Measurements from ENCODE around the gene APOD.
"Not testable (repeated sequence)": the region's sequence is repeated elsewhere in the genome, so short reads cannot be mapped to it uniquely, and the experiment has no call there.

DNA sequence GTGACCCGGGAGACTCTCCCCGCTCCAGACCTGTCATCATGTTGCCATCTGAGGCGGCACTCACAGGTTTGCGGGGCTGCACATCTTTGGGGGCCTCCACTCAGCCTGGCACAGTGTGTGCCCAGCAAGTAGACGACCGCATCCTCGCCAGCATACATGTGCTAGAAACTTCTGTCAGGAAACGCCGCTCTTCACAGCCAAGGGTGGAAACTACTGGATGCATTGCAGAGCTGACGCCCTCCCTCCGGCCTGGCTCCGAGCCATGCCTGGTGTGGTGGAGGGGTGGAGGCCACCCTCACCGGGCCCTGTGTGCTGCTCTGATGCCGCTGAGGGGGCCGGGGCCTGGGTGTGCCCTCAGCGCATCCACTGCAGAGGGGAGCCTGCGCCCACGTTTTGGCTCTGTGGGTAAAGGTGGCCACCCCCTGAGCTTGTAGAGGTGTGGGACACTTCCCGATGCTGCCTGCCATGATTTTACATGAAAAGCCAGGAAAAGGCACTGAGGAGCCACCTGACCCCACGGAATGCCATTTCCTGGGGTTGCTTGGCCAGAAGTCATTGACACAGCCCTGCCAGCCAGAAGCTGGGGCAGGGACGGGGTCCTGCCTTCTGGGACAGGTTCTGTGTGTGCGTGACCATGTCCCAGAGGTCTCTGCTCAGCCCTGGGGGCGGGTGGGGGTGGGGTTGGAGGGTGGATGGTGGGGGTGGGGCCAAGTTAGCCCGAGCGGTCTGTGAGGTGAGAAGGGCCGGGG, 39.7 kb upstream of the APOD start:
- TF ChIP-seq POLR2A (IDR thresholded peaks at IDR 0.05): not testable (repeated sequence)
- TF ChIP-seq, protein P1, sequence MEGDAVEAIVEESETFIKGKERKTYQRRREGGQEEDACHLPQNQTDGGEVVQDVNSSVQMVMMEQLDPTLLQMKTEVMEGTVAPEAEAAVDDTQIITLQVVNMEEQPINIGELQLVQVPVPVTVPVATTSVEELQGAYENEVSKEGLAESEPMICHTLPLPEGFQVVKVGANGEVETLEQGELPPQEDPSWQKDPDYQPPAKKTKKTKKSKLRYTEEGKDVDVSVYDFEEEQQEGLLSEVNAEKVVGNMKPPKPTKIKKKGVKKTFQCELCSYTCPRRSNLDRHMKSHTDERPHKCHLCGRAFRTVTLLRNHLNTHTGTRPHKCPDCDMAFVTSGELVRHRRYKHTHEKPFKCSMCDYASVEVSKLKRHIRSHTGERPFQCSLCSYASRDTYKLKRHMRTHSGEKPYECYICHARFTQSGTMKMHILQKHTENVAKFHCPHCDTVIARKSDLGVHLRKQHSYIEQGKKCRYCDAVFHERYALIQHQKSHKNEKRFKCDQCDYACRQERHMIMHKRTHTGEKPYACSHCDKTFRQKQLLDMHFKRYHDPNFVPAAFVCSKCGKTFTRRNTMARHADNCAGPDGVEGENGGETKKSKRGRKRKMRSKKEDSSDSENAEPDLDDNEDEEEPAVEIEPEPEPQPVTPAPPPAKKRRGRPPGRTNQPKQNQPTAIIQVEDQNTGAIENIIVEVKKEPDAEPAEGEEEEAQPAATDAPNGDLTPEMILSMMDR (IDR thresholded peaks at IDR 0.05): not testable (repeated sequence)
